Activated CD4-positive, CD25-positive, alpha-beta regulatory T cell treated with anti-CD3 and anti-CD28 coated beads, Interleukin-2, amount 50 U/mL, for 24 hours (primary cell): ENCODE measurements around the gene ARFGAP1.
A peak's percentile ranks its signal among the peaks of the same experiment; 100 is the strongest.

ENCODE experiments used
- ATAC-seq, 2 donors: fragments of 150-1000 bp; cut with Tn5 transposase; one replicate each; pipeline ENCODE4 v1.10.0; 2021; ENCODE audit warnings: mild to moderate bottlenecking in 1 of 2, moderate library complexity in 1 of 2

The ARFGAP1 gene

DNA sequence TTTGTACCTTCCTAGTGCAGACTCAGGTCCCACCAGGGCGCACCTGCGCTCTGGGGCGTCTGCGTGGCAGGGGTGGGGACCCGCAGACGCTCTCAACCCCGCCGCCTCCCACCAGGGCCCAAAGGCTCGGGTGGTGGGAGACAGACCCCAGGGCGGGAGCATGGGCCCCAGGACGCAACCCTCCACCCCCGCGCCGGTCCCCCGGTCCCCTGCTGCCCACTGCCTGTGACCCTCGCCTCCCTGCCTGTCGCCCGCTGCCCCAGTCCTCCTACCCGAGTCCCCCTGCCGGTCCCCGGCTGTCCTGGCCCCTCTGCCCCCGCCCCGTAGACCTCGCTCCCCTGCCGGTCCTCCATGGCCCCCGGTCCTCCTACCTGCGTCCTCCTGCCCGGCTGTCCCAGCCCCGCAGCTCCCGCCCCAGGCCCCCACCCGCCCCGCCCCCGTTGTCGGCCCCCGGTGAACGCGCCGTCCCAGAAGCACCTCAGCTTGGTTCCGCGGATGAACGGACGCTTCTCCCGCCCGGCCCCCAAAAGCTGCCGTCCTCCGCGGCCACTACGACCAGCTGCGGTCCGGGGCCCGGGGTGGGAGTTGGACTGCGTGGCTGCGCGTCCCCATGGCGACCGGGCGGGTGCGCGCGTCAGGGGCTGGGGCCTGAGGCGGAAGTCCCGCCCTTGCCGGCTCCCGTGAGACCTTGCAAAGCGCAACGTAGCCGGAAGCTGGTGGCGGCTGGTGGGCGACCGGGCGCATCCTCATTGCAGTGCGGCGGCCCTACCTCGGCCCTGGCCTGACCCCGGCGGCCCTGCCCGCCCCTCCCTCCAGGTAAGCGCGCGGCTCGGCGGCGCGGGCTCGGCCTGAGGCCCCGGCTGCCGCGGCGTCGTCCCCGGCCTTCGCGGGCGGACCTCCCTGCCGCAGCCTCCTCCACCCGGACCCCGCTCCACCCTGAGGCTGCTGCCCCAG lies at the start of gene ARFGAP1:
Gene ARFGAP1, plus strand, starts transcription at position 709 of the 954 bp plus-strand sequence. CDS start 2,768 bp downstream, outside the sequence.
- ATAC-seq, result peak; percentile 98 to 99

DNA sequence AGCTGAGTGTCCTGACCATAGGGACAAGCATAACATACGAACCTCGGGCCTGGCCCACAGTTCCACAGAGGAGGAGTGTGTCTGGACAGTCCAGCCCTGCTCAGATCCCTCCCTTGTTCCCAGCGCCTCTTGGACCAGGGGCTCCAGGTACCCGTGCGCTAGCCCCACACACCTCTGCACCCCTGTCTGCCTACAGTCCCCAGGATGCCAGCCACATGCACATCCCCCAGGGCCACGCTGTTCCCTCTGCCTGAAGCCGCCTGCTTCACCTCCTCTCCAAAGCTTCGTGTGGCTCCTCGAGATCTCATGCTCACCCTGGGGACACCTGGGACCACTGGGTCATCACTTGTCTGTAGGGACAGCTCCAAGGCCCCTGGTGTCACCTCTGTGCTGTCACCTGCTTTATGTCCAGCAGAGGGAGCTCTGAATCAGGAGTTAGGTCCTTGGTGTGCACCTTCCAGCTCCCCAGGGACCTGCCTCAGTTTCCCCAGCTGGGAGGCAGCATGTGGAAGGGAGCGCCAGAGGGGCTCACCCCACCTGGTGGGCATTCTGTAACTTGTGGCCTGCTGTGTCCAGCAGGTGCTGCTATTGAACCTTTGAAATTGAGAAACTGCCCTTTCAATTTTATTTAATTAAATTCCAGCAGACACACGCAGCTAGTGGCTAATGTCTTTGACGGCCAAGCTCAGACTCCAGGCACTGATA lies 49.3 kb upstream of the ARFGAP1 start:
- ATAC-seq, result peak; percentile 55 to 68

DNA sequence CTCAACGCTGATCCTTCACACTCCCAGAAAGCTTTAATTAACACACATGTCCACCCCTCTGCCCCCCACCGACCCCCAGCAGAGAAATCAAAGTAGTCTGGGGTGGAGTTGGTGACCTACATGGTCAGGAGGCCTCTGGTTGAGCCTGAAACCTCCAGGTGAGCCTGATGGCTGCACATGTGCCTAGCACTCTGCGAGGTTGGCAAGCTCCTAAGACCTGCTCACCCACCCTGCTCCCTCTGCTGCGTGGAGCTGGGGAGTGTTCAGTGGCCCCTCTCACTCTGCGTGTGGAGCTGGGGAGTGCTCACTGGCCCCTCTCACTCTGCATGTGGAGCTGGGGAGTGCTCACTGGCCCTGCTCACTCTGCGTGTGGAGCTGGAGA lies 48.8 kb upstream of the ARFGAP1 start:
- ATAC-seq, result no peak

DNA sequence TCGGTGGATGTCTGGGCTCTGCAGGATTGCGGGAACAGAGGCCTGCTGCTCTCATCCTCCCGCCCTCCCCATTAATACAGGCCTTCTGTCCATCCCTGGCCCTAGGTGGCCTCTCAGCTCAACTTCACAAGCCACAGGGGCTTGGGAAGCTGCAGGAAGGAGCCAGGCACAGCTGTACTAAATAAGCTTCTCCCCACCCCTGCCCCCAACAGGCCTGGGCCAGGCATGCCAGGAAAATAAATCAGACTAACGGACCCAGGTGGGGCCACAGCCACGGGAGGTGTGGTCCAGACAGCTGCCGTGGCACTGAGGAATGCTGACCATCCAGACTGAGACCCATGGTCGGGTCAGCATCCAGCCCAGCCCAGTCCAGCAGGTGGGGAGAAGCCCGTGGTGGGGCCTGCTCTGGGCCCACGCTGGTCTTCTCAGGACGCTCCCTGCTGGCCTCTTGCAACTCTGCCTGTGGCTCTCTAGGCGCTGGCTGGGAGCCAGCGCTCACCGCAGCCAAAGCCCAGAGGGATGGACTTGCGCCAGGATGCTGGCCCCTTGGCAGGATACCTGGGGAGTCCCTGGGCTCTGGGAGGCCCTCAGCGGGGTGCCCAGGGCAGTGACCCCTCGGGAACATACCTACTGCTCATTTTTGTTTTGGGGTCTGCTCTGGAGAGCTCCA lies 48.1 kb upstream of the ARFGAP1 start:
- peak in 1 of 2 donors; percentile 16 for ATAC-seq

DNA sequence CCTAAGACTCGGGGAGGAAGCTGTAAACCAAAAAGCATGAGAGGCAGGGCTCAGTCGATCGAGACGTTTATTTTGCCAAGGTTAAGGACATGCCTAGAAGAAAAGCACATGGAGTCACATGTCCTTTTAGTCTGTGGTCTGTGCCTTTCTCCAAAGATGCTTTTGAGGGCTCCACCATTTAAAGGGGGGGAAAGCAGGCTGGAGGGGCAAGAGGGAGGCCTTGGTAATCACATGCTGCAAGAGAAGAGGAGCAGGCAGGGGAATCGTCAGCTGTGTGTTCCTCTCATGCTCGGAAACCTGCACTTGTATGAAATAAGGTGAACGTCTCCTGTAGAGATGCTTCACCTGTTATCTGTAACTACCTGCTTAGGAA lies 47.5 kb upstream of the ARFGAP1 start:
- ATAC-seq, result no peak

DNA sequence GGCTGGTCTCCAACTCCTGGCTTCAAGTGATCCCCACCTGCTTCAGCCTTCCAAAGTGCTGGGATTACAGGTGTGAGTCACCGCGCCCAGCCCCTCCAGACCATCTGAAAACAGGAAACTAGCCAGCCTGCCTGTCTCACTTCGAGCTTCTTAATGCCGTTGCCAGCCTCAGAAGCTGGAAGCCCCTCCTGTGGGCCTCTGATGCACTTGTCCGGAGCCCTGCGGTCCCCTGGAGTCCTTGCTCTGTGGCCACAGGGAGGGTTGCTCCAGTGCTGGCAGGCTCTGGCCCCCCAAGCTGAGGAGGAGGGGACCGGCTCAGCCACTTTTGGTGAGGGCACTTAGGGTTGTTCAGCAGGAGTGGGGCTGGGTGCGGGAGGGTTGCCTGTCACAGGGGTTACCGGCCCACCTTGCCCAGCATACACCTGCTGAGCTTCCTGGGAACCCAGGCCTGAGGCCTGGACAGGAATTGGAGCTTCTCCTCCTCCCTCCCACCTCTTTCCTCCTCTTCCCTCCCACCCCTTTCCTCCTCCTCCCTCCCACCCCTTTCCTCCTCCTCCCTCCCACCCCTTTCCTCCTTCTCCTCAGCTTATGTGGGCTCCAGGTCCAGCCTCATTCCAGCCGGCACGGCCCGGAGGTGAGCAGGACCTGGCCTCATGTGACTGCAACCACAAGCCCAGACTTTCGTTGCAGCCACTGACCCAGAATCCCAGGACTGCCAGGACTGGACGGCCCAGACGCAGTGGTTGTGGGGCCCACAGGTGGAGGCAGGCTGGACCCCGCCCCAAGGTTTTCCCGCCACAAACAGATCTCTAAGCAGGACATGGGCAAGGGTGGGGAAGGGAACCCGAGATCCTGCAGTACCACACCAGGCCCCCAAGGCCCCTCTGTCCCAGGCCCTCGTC lies 46.3 kb upstream of the ARFGAP1 start:
- no peak for ATAC-seq

DNA sequence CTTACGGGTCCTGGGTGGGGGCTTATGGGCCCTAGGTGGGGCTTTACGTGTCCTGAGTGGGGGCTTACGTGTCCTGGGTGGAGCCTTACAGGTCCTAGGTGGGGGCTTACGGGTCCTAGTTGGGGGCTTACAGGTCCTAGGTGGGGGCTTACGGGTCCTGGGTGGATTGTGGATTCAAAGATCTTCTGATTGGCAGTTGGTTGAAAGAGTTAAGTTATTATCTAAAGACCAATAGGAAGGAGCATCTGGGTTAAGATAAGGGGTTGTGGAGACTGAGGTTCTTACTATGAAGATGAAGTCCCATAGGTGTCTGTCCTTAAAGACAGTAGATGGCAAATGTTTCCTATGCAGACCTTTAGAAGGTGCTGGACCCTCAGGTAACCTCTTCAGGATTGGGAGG lies 45.4 kb upstream of the ARFGAP1 start:
- no peak for ATAC-seq

DNA sequence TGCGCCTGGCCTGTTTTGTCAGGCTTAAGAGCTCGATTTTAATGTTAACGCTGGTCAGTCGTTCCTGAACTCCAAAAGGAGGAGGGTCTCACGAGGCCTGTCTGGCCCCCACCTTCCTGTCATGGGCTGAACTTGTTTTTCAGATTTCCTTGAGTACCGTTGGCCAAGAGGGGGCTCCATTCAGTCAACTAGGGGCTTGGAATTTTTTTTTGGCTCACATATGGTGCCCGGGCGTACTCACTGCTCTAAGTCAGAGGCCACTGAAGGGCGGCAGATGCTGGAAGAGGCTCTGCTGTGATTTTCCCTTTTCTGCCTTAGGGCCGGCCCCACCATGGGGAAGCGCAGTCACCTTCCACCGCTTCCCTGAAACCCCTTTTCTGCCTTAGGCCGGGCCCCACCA lies 43.8 kb upstream of the ARFGAP1 start:
- ATAC-seq, result no peak

DNA sequence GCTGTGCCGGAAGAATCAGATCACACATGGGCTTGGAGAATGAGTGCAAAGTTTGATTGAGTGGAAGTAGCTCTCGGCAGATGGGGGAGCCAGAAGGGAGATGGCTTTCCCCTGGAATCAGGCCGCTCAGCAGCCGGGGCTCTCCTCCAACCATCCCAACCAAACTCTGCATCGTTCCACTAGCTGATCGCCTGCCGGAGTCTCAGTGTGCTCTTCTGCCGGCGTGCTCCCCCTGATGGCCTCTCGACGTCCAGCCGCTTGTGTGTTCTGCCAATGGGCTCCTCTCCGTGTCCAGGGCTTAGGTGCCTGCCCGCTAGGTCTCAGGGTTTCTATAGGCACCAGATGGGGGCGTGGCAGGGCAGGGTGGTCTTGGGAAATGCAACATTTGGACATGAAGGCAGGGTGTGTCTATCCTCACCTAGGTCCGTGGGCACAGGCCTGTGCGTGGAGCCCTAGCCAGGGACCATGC lies 41.8 kb upstream of the ARFGAP1 start:
- no peak for ATAC-seq

DNA sequence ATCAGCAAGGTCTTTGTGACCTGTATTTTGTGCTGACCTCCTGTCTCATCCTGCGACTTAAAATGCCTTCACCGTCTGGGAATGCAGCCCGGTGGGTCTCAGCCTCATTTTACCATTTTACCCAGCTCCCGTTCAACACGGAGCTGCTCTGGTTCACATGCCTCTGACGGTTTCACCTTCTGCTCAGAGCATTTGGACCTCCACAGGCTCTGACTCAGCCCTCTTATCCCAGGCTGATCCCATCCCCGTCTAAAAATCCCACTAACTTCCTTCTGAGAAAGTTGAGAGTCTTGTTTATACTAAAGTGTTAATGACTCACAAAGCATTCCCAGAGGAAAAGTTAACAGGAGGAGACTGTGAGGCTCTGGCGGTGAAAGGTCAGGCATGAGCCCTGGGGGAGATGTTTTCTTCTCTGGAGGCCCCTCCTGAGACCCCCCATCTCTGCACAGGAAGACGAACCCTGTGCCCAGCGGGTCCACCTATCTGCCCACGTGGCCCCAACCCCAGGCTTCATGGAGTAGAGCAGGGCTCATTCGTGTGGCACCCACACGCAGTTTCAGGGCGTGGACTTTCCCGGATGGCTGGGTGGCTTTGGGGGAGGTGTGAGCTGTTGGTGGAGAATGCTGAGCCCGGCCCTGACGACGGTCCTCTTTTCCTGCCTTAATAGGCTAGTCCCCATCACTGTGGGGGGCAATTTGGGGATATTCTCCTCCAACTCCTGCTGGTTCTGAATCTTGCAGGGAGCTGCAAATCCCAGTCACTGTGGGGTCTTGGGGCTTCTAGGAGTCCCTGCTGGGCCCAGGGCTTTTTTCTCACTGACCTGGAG lies 40.2 kb upstream of the ARFGAP1 start:
- no peak for ATAC-seq

DNA sequence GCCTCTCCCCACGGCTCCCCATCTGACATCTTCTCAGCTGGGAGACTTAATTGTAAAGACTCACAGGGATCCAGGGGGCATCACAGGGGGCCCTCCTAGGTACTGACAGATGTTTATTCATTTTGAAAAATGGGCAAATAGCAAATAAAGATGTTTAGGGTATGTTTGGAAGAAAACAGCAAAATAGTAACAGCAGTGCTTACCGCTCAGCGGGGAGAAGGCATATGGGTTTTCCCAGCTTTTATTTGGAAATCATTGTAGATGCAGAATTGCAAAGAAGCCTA lies 39.6 kb upstream of the ARFGAP1 start:
- ATAC-seq, result no peak

DNA sequence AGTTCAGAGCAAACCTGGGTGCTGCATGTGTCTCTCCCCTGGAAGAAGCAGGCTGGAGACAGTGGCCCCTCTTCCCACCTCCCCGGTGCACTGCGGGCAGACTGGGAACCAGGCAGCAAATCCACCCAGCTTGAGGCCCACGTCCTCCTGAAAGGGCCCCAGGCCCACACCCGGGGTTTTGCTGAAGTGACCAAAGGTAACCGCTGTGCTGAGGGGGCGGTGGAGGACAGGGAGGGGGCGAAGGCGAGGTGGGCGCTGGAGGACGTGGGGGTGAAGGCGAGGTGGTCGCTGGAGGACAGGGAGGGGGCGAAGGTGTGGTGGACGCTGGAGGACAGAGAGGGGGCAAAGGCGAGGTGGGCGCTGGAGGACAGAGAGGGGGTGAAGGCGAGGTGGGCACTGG lies 38.7 kb upstream of the ARFGAP1 start:
- ATAC-seq, result no peak

DNA sequence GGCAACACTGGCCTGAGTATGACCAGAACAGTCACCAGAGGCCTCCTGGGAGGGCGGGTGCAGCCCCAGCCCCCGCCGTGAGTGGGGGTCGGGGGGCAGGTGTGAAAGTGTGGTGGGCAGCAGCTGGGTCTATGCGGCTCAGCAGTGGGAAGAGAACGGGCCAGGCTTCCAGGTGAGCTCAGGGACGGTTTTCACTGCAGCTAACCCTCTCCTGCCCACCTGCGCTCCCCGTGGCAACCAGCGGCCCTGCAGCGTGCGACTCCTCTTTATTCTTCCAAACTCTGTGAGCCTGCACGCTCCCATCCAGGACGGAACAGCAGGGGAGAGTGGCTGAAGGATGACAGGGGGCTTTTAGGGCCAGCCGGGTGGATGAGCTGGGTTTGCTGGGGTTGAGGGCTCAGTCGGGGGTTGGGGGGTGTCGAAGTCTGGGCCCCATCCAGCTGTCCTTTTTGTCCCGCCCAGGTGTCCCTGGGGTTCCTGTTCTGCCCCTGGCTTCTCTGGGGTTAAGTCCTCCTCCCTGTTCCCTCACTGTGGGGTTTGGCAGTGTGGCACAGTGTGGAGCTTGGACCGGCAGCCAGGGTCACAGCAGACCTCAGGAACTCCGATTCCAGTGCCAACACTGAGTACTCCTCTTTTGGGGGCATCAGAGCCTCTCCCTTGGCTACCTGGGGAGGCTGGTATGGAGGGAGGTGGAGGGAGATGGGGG lies 37.8 kb upstream of the ARFGAP1 start:
- no peak for ATAC-seq

DNA sequence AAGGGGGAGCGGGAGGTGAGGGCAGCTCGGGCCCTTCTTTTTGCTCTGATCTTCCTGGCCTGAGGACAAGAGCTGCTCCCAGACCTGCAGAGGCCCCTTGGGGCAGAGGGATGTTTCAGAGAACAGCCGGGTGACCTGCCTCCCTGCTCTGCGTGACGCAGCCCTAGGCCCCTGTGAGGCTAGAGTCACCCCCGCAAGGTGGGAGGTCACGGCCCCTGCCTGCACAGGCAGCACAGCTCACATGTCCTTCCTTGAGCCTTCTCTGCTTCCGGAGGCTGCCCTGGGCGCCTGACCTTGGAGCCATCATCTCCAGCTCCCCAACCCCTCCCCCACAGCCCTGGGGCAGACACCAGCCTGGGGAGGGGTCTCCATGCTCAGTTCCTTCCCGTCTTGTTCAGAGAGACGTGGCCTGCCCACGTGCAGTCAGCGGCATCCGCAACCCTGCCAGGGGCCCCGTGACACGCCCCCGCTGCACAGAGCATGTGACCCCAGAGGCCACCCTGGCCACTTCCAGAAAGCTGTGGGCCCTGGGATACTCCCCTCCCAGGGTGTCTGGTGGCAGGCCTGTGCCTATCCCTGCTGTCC lies 37.1 kb upstream of the ARFGAP1 start, which contains the start of gene BIRC7:
Gene BIRC7, plus strand, starts transcription at position 507 of the 585 bp plus-strand sequence. CDS start 192 bp downstream, outside the sequence.
- ATAC-seq, result no peak

DNA sequence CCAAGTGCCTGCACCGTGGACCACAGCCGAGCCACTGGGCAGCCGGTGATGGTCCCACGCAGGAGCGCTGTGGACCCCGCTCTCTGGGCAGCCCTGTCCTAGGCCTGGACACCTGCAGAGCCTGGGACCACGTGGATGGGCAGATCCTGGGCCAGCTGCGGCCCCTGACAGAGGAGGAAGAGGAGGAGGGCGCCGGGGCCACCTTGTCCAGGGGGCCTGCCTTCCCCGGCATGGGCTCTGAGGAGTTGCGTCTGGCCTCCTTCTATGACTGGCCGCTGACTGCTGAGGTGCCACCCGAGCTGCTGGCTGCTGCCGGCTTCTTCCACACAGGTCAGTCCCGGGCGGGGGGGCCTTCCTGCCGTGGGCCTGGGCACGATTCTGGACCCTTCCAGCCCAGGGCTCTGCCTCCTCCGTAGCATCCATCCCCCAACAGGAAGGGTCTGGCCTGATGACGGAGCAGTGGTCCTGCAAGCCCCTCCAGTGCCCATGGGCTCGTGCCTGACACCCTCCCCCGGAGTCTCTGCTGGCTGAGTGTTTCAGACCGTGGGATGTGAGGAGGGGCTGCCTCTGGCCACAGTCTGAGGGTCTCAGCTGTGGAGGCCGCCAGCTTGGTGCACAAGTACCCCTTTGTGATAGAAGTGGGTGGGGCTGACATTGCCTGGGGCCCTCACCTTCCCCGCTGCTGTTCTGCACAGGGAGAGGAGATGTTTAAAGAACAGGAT lies 36.3 kb upstream of the ARFGAP1 start:
- no peak for ATAC-seq

DNA sequence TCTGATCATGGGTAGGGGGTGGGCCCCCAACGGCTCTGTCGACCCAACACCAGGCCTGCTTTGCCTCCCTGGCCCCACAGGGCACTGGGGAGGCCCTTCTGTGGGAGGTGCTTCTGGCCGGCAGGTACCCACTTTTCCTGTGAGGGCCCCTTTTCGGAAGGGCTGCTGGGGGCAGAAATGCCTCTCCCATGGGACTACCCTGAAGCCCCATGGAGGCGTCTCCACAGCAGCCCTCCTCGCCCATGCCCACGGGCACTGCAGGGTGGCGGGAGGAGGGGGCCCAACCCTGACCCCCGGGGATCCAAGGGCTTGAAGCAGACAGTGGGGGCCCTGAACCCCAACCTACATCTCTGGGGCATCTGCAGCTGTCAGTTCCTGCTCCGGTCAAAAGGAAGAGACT lies 34.6 kb upstream of the ARFGAP1 start:
- no peak for ATAC-seq

DNA sequence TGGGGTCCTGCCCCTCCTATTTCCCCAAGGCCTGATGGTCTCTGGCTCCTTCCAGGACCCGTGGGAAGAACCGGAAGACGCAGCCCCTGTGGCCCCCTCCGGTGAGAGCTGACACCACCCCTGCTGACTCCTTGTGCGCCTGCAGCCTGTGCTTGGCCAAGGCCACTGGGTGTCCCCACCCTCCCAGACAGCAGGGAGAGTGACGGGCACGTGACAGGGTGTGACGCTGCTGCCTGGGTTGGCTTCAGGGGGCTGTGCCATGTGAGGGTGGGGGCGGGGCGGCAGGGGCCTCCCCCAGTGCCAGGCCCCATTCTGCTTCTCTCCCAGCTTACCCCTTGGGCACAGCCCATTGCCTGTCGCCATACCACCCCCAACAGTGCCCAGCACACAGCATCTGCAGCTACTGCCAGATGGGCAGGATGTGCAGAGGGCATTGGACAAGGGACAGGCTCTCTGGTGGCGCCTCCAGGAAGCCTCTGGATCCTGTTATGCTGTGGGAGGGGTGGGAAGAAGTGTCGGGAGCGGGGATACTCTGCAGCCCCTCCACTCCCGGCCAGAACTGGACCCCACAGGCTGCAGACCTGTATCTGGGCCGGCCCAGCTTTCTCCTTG lies 34.0 kb upstream of the ARFGAP1 start:
- ATAC-seq, result no peak

DNA sequence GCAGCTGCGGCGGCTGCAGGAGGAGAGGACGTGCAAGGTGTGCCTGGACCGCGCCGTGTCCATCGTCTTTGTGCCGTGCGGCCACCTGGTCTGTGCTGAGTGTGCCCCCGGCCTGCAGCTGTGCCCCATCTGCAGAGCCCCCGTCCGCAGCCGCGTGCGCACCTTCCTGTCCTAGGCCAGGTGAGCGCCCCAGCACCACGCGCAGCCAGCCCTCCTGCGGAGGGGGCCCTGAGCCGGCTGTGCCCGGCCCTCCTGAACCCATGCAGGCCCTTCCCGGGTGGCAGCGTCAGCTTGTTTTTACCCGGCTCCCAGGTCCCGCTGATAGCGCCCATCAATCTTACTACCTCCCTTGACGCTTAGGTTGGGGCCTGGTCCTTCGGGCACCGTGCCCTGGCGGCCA lies 33.2 kb upstream of the ARFGAP1 start:
- no peak for ATAC-seq

DNA sequence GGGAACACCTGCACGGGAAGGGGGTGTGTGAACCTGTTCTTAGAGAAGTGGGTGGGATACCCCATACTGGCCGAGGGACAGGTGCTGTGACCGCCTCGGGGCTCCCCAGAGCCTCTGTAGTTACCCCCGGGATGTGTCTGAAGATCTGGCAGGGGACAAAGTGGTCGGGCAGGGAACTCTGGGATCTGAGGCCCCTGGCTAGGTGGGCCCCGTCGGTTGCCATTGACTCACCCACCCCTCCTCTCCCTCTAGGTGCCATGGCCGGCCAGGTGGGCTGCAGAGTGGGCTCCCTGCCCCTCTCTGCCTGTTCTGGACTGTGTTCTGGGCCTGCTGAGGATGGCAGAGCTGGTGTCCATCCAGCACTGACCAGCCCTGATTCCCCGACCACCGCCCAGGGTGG lies 32.6 kb upstream of the ARFGAP1 start:
- ATAC-seq, result no peak
